ENCODE results near the gene XAB2.

Gene XAB2

DNA sequence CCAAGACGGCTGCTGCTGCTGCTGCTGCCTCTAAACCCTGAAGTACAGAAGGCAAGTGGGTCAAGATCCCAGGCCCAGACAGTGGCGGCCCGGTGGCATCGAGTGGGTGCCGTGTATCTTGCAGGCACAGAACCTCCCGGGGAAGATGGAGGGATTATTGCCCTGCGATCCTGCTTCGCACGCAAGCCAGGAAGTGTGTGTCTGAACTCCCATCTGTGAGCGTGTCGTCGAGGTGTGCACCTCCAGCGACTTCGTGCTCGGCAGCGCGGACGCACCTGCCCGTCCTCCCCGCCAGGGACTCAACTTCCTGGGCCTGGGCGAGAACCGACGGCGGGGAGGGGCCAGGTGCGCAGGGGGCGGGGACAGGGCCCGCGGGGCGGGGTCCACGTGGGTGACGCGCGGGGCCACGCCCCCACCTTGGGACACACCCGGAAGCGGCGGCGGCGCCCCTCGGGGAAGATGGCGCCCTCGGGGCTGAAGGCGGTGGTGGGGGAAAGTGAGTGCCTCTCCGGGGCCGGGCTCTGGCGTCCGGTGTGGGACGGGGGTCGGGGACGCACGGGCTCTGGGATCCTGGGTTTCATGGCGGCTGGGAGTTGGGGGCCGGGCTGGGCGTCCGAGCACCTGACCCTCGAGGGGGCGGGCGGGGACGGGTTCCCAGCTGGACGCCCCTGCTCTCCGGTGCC lies 7.5 kb upstream of the XAB2 start, which contains the start of gene STXBP2:
TSS of gene STXBP2 (plus strand) at position 420 of the 683 bp plus-strand sequence. CDS start at position 460, 40 bp downstream.
- H3K79me2 ChIP-seq (ENCODE audit: insufficient read depth, low read length) = no peaks in the 10 kb centered on the region
- H3K9me3 ChIP-seq (ENCODE audit: low read length) = no peaks in the 10 kb centered on the region
- no peaks in the 10 kb centered on the region for H4K20me1 ChIP-seq (ENCODE audit: insufficient read depth, low read length)
- no peak within 1 kb of the TSS for H2AFZ ChIP-seq (ENCODE audit: low read length)
- H3K27me3 ChIP-seq (ENCODE audit: insufficient read depth, low read length) = no peaks in the 10 kb centered on the region
- peak within 1 kb of the TSS; percentile 18 for H3K27ac ChIP-seq (ENCODE audit: low read depth, low read length, poor library complexity, severe bottlenecking)
- H3F3A ChIP-seq (ENCODE audit: insufficient read depth, low read length) = no peaks in the 10 kb centered on the region; the same call in 1 of the 2 replicates
- peak within 1 kb of the TSS; percentile 99 for H3K9ac ChIP-seq (ENCODE audit: low read length)
- no peak for TF ChIP-seq EZH2 (IDR thresholded peaks at IDR 0.05; ENCODE audit: borderline replicate concordance, low read length)
- TF ChIP-seq, protein P1, sequence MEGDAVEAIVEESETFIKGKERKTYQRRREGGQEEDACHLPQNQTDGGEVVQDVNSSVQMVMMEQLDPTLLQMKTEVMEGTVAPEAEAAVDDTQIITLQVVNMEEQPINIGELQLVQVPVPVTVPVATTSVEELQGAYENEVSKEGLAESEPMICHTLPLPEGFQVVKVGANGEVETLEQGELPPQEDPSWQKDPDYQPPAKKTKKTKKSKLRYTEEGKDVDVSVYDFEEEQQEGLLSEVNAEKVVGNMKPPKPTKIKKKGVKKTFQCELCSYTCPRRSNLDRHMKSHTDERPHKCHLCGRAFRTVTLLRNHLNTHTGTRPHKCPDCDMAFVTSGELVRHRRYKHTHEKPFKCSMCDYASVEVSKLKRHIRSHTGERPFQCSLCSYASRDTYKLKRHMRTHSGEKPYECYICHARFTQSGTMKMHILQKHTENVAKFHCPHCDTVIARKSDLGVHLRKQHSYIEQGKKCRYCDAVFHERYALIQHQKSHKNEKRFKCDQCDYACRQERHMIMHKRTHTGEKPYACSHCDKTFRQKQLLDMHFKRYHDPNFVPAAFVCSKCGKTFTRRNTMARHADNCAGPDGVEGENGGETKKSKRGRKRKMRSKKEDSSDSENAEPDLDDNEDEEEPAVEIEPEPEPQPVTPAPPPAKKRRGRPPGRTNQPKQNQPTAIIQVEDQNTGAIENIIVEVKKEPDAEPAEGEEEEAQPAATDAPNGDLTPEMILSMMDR (IDR thresholded peaks at IDR 0.05; ENCODE audit: low read length) = no peak
- peak within 1 kb of the TSS; percentile 99 for H3K4me2 ChIP-seq (ENCODE audit: low read length)
- no peaks in the 10 kb centered on the region; the same call in 1 of the 2 replicates for H3K36me3 ChIP-seq (ENCODE audit: insufficient read depth, low read length)
- H3K4me3 ChIP-seq (ENCODE audit: low read depth, low read length, poor library complexity, severe bottlenecking) = peak within 1 kb of the TSS; percentile 100
- peaks cover 13% of the 10 kb centered on the region for H3K4me1 ChIP-seq (ENCODE audit: insufficient read depth, low read length, severe bottlenecking)
- H3K9me2 ChIP-seq (ENCODE audit: low read depth, low read length) = no peaks in the 10 kb centered on the region

DNA sequence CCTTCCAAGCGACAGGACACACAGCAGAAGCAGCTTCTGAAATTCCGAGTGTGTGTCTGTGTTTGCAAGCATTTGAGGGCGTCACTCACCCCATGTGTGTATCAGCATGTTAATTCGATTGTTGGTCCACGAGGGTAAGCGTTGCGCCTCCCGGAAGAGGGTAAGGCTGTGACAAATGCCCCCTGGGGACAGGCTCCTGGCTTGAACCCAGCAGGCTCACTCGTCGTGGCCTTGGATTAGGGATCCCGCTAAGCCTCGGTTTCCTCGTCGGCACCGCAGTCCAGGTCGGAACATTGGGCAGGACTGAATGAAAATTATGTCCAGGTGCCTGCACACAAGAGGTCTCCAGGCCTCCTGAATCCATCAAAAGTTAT lies 7.0 kb upstream of the XAB2 start:
- Histone ChIP-seq H3K9me2 (ENCODE audit: low read depth, low read length) (no peaks in the 10 kb centered on the region), H3K4me1 (ENCODE audit: insufficient read depth, low read length, severe bottlenecking) (peaks cover 13% of the 10 kb centered on the region), H3K36me3 (ENCODE audit: insufficient read depth, low read length) (no peaks in the 10 kb centered on the region; the same call in 1 of the 2 replicates), H3K4me3 (ENCODE audit: low read depth, low read length, poor library complexity, severe bottlenecking) (peak overlapping the region; percentile 100), H3K9ac (ENCODE audit: low read length) (no peak overlapping the region), H3K79me2 (ENCODE audit: insufficient read depth, low read length) (no peaks in the 10 kb centered on the region), H3F3A (ENCODE audit: insufficient read depth, low read length) (no peaks in the 10 kb centered on the region; the same call in 1 of the 2 replicates), H4K20me1 (ENCODE audit: insufficient read depth, low read length) (no peaks in the 10 kb centered on the region), H3K9me3 (ENCODE audit: low read length) (no peaks in the 10 kb centered on the region), H3K27ac (ENCODE audit: low read depth, low read length, poor library complexity, severe bottlenecking) (no peak overlapping the region), H3K27me3 (ENCODE audit: insufficient read depth, low read length) (no peaks in the 10 kb centered on the region), H3K4me2 (ENCODE audit: low read length) (peak overlapping the region; percentile 99), H2AFZ (ENCODE audit: low read length) (no peak overlapping the region)
- TF ChIP-seq EZH2 (IDR thresholded peaks at IDR 0.05; ENCODE audit: borderline replicate concordance, low read length) = no peak
- TF ChIP-seq, protein P1 (IDR thresholded peaks at IDR 0.05; ENCODE audit: low read length) = no peak

DNA sequence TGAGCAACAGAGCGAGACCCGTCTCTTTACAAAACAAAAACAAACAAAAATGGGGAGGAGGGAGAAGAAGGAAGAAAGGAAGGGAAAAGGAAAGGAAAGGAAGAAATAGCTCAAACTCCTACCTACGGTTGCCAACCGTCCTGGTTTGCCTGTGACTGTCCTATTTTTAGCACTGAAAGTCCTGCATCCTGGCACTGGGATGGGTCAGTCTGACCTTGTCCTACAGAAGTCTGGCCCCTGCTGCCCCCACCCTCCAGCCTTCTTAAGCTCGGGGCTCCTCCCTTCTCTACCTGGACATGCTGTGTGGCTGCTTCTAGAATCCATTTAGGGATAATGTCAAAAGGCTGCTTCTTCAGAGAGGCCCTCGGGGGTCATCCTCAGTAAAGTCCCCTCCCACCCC lies 6.3 kb upstream of the XAB2 start:
- Histone ChIP-seq H3F3A (ENCODE audit: insufficient read depth, low read length) (no peaks in the 10 kb centered on the region; the same call in 1 of the 2 replicates), H3K27ac (ENCODE audit: low read depth, low read length, poor library complexity, severe bottlenecking) (no peak overlapping the region), H2AFZ (ENCODE audit: low read length) (no peak overlapping the region), H3K27me3 (ENCODE audit: insufficient read depth, low read length) (no peaks in the 10 kb centered on the region), H3K9ac (ENCODE audit: low read length) (no peak overlapping the region), H3K79me2 (ENCODE audit: insufficient read depth, low read length) (no peaks in the 10 kb centered on the region), H3K4me2 (ENCODE audit: low read length) (no peak overlapping the region), H3K4me3 (ENCODE audit: low read depth, low read length, poor library complexity, severe bottlenecking) (no peak overlapping the region), H3K4me1 (ENCODE audit: insufficient read depth, low read length, severe bottlenecking) (peaks cover 17% of the 10 kb centered on the region), H4K20me1 (ENCODE audit: insufficient read depth, low read length) (no peaks in the 10 kb centered on the region), H3K36me3 (ENCODE audit: insufficient read depth, low read length) (no peaks in the 10 kb centered on the region; the same call in 1 of the 2 replicates), H3K9me2 (ENCODE audit: low read depth, low read length) (no peaks in the 10 kb centered on the region), H3K9me3 (ENCODE audit: low read length) (no peaks in the 10 kb centered on the region)
- TF ChIP-seq EZH2 (IDR thresholded peaks at IDR 0.05; ENCODE audit: borderline replicate concordance, low read length) = no peak
- TF ChIP-seq, protein P1 (IDR thresholded peaks at IDR 0.05; ENCODE audit: low read length) = no peak
